ENCODE measurements around the gene COL6A3.
"Not testable (repeated sequence)": the region's sequence is repeated elsewhere in the genome, so short reads cannot be mapped to it uniquely, and the experiment has no call there.

COL6A3 gene

DNA sequence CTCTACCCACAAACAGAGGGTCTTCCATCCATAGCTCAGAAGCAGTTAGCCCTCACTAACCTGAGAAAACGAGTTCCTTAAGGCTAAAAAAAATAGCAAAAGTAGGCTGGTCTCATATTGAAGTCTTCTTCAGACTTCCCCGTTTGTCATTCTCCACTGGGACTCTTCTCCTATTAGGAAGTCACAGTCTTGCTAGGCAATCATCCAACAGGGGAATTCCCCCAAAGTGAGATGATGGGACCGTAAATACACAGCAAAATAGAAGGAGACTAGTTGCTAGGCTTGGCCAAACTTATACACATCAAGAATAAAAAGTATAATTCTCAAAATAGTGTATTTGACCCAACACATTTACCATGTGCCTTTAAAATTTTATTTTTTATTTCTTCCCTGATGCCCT is 34.3 kb downstream of the COL6A3 start:
- no peak for DNase-seq (ENCODE audit: low read depth in 2 of 2)

DNA sequence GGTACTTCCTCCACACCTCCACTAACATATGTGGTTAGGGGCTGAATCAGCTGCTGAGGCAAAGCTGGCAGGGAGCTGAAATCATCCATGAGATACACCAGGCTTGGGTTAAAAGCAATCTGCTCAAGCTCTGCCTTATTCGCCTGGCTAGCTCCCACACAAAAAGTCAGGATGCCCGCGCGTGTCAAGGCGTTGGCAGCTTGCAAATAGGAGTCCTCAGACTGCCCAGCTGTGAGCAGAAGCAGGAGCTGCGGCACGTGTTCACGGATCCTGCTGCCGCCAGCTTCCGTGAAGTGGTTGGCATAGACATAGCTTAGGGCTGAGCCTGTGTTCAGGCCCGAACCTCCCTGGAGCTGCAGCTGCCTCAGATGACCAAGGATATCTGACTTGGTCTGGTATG is 35.3 kb downstream of the COL6A3 start:
- no peak for DNase-seq (ENCODE audit: low read depth in 2 of 2)

DNA sequence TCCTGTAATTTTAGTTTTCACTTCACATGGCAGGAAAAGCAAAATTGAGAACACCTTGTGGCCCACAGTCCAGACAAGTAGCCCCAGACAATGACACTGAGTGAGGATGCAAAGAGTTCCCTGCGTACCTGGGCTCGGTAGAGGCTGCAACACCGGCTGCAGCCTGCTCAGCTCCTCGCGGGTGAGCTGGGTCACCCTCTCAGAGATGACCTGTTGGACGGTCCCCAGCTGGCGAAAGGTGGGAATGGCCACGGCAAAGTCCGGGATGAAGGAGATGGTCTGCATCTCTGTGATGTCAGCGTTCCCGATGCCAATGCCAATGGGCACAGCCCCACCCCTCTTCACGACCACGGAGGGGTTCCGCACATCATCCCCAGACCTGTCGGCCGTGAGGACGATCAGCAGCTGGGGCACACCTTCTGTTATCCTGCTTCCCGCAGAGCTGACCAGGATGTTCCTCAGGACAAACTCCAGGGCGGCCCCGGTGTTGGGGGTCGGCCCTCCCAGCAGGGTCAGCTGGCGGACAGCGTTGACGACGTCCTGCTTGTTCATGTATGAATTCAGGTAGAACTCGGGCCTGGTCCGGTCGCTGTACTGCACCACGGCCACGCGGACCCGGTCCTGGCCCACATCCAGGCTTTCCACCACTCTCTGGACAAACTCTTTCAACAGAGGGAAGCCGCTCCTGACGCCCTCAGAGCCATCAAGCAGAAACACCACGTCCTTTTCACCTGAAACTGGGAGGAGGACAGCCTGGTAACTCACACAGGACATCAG is 39.5 kb downstream of the COL6A3 start:
- no peak for DNase-seq (ENCODE audit: low read depth in 2 of 2)

DNA sequence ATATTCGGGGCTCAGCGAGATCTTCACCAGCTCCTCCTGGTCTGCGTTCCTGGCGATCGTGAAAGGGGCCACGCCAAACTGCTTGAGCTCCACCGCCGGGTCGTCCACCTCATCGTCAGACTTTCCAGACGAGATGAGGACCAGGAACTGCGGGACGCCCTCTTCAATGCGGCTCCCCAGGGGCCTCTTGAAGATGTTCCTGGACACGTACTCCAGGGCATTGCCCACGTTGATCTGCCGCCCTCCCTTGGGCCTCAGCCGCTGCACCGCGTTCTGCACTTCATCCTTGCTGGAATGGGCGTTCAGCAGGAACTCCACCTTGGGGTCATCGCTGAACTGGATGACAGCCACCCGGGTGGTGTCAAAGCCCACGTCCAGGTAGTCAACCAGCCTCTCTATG is 42.1 kb downstream of the COL6A3 start:
- DNase-seq (ENCODE audit: low read depth in 2 of 2), result no peak

DNA sequence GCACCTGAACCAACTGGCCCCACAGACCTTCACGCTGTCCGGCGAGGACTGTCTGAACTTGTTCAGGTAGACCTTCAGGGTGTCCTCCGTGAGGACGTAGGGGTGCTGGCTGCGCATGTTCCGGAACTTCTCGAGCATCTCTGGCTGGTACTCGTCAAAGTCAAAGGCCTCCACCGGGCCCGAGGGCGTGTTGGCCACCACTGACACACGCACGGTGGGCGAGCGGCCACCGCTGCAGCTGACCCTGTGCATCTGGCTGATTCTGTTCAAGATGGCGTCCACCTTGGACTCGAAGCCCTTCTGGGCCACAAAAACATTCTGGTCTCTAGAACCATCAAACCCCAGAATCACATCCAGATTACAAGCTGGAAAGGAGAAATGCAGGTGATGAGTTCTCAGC is 48.3 kb downstream of the COL6A3 start:
- DNase-seq (ENCODE audit: low read depth in 2 of 2), result no peak

DNA sequence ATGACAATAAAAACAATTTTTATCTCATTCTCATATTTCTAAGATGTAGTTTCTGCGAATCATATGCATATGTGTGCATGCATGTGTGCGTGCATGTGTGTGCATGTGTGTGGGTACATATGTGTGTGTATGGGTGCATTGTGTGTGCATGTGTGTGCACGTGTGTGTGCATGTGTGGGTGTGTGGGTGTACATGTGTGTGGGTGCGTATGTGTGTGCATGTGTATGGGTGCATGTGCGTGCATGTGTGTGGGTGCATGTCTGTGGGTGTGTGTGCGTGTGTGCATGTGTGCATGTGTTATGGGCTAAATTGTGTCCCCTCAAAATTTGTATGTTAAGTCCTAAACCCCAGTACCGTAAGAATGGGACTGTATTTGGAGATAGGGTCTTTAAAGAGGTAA is 49.3 kb downstream of the COL6A3 start:
- DNase-seq (ENCODE audit: low read depth in 2 of 2), result no peak

DNA sequence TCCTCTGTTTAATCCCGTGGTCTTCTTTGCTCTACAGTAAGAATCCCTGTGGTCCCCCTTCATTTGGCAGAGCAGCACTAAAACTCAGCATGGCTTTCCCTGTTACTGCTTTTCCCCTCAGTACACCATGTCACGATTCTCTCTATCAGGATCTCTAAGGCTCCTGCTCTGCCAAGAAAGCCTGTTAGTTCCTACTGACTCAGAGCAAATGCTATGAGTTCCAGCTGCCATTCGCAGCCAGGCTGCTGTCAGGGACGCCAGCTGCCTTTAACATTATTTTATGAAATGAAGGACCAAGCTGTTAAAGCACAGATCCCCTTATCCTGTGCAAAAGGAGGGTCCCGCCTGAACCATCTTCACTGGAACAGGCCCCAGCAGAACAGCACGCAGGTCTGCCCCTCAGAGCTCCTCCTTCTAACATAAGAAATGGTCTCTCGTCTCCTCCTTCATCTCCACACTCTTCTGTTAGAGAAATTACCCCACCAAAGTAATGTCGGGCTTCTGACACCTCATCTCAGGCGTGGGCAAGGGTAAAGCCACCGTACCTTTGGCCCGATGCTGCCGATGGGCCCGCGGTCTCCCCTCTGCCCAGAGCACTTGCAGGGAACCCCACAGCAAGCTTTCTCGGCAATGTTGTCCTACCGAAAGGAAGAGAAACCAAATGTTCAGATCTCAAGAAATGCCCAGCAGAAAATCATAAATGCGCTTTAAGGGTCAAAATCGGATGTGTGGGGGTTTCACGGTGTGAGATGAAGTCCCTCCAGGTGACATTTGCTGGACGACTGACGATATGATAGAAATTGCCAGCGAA is 52.6 kb downstream of the COL6A3 start:
- DNase-seq (ENCODE audit: low read depth in 2 of 2), result no peak

DNA sequence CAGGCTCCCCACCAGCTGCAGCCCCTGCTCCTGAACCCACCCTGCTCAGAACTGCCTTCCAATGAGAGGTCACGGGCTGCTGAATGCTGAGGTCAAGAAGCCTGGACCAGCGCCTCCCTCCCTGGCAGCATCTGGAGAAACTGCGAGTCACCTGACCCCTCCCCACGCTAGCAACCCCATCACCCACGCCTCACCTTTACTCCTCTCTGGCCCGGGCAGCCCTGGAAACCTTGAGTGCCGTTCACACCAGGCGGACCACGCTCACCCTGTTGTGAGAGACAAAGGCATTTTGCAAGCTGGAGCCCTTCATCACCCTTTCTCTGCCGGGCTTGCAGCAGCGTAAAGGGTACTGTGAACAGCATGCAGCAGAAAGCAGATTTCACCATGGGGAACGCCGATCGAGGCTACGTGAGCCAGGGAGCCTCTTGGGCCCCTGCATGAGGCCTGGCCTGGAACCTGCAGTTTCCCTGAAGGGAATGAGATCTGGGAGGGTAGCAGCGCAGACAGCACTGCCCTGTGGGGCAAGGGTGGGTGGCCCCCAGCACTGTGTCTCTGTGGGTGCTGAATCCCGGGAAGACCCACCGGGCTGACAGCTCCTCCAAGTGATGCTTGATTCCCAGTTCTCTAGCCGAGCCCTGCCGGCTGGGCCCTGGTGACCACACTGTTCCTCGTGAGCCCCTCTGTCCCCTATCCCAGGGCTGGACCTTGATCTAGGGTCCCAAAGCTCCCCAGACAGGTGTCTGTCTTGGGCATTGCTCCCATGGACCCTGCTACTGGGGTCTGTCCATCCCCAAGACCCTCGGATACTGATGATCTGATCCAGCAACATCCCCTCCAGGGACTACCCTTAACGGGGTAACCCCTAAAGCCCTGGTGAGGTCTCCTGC is 53.8 kb downstream of the COL6A3 start:
- no peak for DNase-seq (ENCODE audit: low read depth in 2 of 2)

DNA sequence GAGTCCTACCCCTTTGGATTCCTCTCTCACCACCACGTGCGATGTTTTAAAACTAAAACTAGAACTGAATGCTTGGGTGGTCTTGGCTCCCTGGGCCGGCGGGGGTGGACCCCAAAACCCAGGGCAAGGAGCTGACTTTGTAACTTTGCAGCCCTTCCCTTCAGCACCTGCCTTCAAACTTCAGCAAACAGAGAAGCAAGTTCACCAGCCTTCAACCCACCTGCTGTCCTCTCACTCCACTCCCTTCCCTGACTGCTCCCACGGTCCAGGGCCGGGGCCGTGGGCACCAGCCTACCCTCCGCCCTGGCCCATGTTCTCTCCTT is 54.5 kb downstream of the COL6A3 start:
- no peak for DNase-seq (ENCODE audit: low read depth in 2 of 2)

DNA sequence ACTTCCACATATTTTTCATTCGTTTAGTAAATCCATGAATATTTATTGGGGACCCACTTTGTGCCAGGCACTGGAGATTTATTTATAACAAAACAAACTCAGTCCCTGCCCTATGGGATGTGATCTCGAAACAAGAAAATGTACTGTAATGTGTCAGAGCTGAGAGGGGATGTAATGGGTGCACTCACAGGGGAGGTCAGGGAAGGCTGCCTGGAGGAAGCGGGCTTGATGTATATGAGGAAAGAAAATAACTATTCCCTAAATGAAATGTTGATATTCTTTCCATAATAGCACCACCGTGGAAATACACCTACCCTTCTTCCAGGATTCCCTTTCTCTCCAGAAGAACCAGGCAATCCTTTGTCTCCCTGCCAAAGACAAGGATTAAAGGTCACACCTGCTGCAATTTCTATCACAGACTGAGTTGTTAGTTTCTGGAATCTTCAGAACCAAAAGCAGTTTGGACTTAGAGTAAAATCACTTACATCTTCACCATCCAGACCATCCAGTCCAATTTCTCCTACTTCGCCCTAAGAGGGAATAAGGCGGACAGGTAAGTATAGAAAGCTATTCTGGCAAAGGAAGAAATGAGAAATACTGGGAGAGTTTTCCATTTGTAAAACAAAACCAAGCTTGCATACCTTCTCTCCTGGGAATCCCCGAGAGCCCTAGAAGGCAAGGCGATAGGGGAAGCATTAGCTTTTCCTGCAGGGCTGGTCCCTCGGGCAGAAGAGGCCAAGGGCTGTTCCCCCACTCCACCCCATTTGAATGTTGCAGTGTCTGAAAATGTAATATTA is 55.0 kb downstream of the COL6A3 start:
- DNase-seq (ENCODE audit: low read depth in 2 of 2), result no peak

DNA sequence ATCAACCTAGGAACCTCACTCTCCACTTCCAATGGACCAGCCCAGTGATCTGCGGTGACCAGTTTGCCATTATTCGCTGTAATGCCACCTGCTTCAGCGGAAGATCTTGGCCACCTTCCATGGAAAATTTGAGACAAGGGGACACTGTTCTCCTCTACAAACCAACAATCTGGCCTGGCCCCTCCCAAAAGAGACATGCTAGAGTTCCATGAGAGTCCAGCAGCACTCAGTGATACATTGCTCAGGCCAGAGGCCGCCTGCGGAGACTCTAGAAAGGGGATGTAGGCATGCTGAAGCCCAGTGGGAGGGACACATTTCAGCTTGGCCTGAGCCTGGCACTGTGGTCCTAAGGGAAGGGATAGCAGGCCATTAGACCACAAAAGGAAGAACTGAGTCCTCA is 58.3 kb downstream of the COL6A3 start:
- DNase-seq (ENCODE audit: low read depth in 2 of 2), result no peak

DNA sequence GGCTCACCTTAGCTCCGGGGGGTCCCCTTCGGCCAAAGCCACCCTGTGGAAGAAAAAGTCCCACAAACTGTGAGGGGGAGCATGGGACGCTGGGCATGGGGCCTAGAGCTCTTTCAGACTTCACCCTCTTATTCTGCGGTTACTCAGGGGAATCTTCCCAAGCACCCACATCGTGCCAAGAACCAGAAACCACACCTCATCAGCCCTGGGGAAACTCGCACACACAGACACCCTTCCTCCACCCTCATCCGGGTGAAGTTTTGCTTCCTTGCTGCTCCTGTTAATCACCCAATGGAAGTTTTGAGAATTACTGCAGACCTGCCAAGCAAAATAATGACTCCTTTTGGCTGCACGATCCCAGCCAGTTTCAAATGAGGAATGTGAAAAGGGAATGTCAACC is 59.1 kb downstream of the COL6A3 start:
- no peak for DNase-seq (ENCODE audit: low read depth in 2 of 2)

DNA sequence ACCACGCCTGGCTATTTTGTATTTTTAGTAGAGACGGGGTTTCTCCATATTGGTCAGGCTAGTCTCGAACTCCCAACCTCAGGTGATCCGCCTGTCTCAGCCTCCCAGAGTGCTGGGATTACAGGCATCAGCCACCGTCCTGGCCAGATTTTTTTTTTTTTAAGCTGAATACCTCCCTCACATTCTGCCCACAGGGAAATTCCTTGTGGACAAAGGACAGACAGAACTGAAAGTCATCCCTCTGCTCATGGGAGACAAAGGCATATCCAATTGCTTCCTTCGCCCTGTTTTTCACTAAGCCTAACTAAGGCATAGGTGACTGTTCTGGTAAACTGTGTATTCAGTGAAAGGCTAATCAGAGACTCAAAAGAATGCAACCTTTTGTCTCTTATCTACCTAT is 59.8 kb downstream of the COL6A3 start:
- DNase-seq (ENCODE audit: low read depth in 2 of 2), result not testable (repeated sequence)

DNA sequence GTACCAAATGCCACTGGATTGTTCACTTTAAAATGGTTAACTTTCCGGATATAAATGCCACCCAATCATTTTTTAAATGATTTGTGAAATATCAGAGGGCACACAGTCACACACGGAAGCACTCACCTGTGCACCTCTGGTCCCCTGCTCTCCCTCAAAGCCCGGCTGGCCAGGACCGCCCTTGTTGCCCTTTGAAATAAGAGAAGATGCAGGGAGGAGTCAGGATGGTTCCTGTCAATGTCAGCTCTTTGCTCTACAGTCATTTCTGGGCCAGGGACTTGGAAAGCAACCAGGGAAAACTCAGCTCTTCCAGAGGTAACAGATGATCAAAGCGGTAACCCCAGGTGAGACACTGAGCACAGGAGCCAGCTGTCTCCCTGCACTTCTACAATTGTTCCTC is 60.7 kb downstream of the COL6A3 start:
- no peak for DNase-seq (ENCODE audit: low read depth in 2 of 2)

DNA sequence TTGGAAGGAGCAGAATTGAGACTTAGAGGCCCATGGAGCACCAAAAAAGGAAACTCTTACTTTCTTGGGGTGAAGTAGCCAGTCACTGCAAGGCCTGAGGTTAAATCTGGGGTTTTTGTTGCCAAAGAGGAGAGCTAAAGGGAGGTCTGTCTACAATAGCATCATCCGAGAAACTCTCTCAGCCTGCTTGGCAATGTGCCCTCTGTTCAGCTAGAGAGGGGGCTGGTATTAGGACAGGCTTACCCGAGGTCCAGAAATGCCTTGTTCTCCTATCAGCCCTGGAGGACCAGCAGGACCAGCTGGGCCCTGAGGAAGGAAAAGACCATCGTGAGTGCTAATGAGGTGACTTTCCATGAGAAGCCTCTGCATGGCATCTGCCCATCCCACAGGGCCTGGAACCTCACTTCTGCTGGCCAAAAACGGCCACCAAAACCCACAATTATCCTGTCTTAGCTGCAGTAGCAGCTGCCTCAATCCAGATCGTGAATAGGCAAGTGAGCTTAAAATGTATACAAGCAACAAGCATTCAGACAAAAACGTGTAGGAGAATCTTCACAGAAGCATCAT is 61.6 kb downstream of the COL6A3 start:
- DNase-seq (ENCODE audit: low read depth in 2 of 2), result no peak

DNA sequence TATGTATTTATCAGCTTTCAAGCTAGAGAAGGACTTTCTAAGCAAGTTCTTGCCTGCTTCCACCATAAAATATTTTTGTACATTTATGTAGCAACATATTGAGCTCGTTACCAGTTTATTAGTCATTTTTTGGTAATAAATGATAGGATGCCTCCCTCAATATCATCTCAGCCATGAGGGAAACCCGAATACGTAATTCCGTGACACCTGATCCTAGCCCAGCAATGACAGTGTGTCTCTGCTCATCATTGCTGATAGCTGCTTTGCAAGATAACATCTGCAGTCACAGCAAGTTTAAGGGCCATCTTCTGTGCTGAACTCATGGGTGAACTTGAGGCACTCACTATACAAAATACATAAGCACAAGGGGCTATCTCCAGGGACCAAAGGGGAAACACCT is 62.2 kb downstream of the COL6A3 start:
- DNase-seq (ENCODE audit: low read depth in 2 of 2), result no peak

DNA sequence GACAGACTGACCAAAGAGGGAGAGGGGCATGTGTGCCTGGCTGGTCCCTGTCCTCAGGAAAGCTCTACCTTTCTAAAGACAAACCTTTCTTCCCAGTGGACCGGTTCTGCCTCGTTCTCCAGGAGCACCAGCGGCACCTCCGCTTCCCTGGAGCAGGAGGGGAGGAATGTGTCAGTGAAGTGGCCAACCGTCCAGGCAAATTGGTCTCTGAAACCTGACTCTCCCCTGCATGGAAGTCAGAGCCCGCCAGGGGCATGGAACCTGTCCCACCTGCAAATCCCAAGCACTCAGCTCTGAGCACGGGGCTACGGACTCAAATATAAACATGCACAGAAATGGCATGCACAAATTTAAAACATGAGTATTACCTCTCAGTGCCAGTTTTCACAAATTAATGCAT is 62.9 kb downstream of the COL6A3 start:
- no peak for DNase-seq (ENCODE audit: low read depth in 2 of 2)

DNA sequence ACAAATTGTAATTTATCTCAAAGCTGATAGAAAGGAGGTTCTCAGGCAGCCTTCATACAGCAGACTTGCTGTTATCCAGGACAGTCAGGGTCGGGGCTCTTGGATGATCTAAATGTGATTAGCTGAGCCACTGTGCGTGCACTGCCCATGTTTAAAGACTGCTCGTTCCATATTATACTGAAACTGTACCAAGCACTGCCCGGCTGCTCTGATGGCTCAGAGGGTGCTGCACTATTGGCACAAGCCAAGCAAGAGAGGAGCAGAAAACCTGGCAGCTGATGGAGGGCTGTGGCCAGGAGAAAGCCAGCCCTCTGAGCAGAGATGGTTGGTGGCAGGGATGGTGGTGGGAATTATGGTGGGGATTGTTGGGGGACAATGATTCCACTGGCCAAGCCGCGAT is 63.4 kb downstream of the COL6A3 start:
- DNase-seq (ENCODE audit: low read depth in 2 of 2), result no peak

DNA sequence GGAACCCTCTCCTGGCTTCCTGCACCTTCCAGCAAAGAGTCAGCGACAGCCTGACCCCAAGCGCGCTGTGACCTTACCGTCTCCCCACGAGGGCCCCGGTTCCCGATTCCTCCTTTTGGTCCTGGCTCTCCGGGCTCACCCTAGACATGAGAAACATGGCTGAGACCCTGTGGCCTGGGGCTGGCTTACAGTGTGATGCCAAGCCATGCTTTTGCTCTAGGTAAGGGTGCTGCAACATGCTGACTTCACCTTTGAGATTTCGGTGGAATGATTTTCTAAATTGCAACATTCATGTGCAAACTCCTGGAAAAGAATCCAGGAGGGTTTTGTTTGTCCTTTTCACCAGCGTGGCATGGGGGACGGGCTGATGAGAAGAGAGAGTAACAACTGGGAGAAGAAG is 63.9 kb downstream of the COL6A3 start:
- DNase-seq (ENCODE audit: low read depth in 2 of 2), result no peak

DNA sequence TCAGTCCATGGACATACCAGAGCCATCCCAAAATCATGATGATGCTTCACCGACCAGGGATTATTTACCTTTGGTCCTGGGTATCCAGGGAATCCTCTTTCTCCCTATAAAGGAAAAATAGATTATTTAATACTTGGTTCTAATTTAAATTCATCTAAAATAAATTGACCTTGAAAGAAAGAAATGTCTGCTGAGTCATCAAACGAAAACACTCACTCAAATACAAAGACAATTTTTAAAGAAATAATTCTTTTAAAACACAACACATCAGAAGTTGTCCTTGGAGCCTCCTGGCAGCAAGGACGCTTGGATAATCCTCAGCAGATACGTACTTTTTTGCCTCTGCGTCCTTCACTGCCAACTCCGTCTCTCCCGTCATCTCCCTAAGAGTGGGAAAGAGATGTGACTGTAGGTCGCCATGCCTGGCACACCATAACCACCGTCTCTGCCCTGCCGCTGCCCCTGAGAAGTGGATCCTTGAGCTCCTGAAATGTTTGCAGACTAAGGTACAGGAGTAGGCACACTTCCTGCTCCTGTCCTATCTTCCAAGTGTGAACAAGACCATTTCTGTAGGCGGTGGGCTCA is 65.6 kb downstream of the COL6A3 start:
- no peak for DNase-seq (ENCODE audit: low read depth in 2 of 2)
